Aorta (tissue), 5 donors: ENCODE measurements around the gene SOX13. TPM values are rescaled to one million over a fixed set of nuclear protein-coding genes. Genes with fewer than 3 reads are reported as not detected.

Source experiments
- ATAC-seq: fragments of 200-7000 bp; cut with Tn5 transposase; one replicate; pipeline ENCODE4 v1.9.1; 2022; ENCODE audit warnings: moderate library complexity; ENCODE audit not compliant: low FRiP score
- DNase-seq, 2 donors: peaks; one replicate each; pipeline ENCODE4 v3.0.0-alpha.2; 2020
- H3K27ac ChIP-seq, 2 donors: one replicate each; pipeline ENCODE4 v1.5.1; 2013; ENCODE audit warnings: low read length in 2 of 2, mild to moderate bottlenecking in 2 of 2, moderate library complexity in 2 of 2, control low read depth in 1 of 2, inconsistent platforms in 1 of 2, low read depth in 1 of 2
- H3K27me3 ChIP-seq, 2 donors: one replicate each; pipeline ENCODE4 v1.6.1; 2013; ENCODE audit warnings: control low read depth in 1 of 2, low read length in 1 of 2, mild to moderate bottlenecking in 1 of 2, moderate library complexity in 1 of 2; ENCODE audit not compliant: insufficient read depth in 2 of 2, control insufficient read depth in 1 of 2
- H3K36me3 ChIP-seq, 2 donors: one replicate each; pipeline ENCODE4 v1.6.1; 2013; ENCODE audit warnings: control low read depth in 1 of 2, low read length in 1 of 2, mild to moderate bottlenecking in 1 of 2; ENCODE audit not compliant: insufficient read depth in 2 of 2, control insufficient read depth in 1 of 2
- H3K4me1 ChIP-seq, 2 donors: one replicate each; pipeline ENCODE4 v1.6.1; 2013; ENCODE audit warnings: low read length in 2 of 2, control low read depth in 1 of 2, mild to moderate bottlenecking in 1 of 2, moderate library complexity in 1 of 2; ENCODE audit not compliant: insufficient read depth in 2 of 2, control insufficient read depth in 1 of 2
- H3K4me3 ChIP-seq, 2 donors: one replicate each; pipeline ENCODE4 v1.5.1; 2013; ENCODE audit warnings: low read length in 2 of 2, control low read depth in 1 of 2, mild to moderate bottlenecking in 1 of 2
- H3K9me3 ChIP-seq: one replicate; pipeline ENCODE4 v1.6.1; 2013; ENCODE audit warnings: mild to moderate bottlenecking, low read length; ENCODE audit not compliant: control insufficient read depth
- WGBS, 2 donors: extraction: QIAGEN DNeasy Blood & Tissue Kit; methylation state at CpG; one replicate each; pipeline ENCODE4 v1.1.7; 2013; 5-methylcytosine and 5-hydroxymethylcytosine counted together
- intact Hi-C, 2 donors: fragments of 100-400 bp; cut with DNase I; formaldehyde crosslinking; loops; one replicate each; pipeline versions ENCODE4 v1.14.2 to v1.15.0; 2022
- polyA plus RNA-seq, 2 donors: library from polyadenylated mRNA; stranded (reverse); fragments of 200-250 nt; gene quantifications; one replicate each; pipeline ENCODE4 v1.2.3, GENCODE V29; 2013
- total RNA-seq, 2 donors: library from RNA; stranded (reverse); fragmentation: NEBNext Ultra II Directional; extraction: Animal tissue kit (Norgen Biotek cat#: 25700); gene quantifications; one replicate each; pipeline ENCODE4 v1.2.1, GENCODE V29; 2021
- donor health status: healthy with polysubstance abuse.
- donor health status: Bipolar disorder and iron deficiency.
- donor health status: DM: no; HTN: no; CAD: no.
- donor health status: DM: no; HTN: no; CAD: no.
- donor health status: DM: yes; HTN: yes; CAD: no.

Gene SOX13
- total and polyA plus RNA-seq, 4 donors: 9.6 to 52.8 (median 28.6) TPM

DNA sequence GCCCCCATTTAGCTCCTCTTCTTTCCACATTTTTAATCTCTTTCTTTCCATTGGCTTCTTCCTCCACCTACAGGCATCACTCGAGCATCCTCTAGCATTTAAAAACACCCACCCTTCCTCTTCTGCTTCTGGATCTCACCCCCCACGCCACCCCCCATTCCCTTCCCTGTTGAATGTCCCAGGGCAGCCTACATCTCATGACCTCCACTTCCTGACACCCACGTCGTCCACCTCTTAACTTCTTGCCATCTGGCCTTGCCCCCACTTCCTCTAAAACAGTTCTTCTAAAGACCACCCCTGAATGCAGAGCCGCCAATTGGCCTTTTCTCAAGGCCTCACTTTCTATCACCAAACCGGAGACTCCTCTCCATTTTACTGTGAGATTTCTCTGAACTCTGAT lies 85.0 kb downstream of the SOX13 start:
- WGBS, 2 donors: 77 to 87% methylated on average over 6 of the region's 6 CpGs
- Histone ChIP-seq H3K9me3 (no peaks in the 10 kb centered on the region), H3K27ac (no peak overlapping the region), H3K27me3 (no peaks in the 10 kb centered on the region), H3K4me3 (no peak overlapping the region), H3K36me3 (no peaks in the 10 kb centered on the region), H3K4me1 (no peaks in the 10 kb centered on the region)
- DNase-seq: peak in 1 of 2 donors; percentile 11
- no peak for ATAC-seq
- intact Hi-C loops: no loop called here

GRCh38 chr1:204161609-204162493 lies 88.9 kb downstream of the SOX13 start:
- intact Hi-C loops: loop anchor here (2.0 to 5.0 kb wide), 4 partner anchors 45 to 220 kb away; no protein-coding TSS in a partner anchor
- Histone ChIP-seq H3K4me3 (no peak overlapping the region), H3K27me3 (no peaks in the 10 kb centered on the region), H3K36me3 (no peaks in the 10 kb centered on the region), H3K9me3 (no peaks in the 10 kb centered on the region), H3K27ac (no peak overlapping the region), H3K4me1 (no peaks in the 10 kb centered on the region)
- ATAC-seq: no peak
- WGBS, 2 donors: 57 to 64% methylated on average over 14 of the region's 14 CpGs
- DNase-seq: peak in 1 of 2 donors; percentile 55

- ATAC-seq (peak; percentile 90), DNase-seq (peak; percentile 77 to 92)
- H3K27ac ChIP-seq: no peak overlapping the region
- no peaks in the 10 kb centered on the region for H3K36me3 ChIP-seq
- H3K4me3 ChIP-seq: no peak overlapping the region
- no peaks in the 10 kb centered on the region for H3K27me3 ChIP-seq
- WGBS, 2 donors: 14 to 15% methylated on average over 7 of the region's 7 CpGs
- no peaks in the 10 kb centered on the region for H3K4me1 ChIP-seq
- intact Hi-C loops: loop anchor here (2.0 to 5.0 kb wide), 4 partner anchors 44 to 220 kb away; no protein-coding TSS in a partner anchor
- H3K9me3 ChIP-seq: no peaks in the 10 kb centered on the region
These were observed 89.7 kb downstream of the SOX13 start for GRCh38 chr1:204162494-204163074.

GRCh38 chr1:204166219-204166618 lies 93.3 kb downstream of the SOX13 start, which contains the start of gene REN:
REN (minus strand) TSS chr1:204166337; CDS start chr1:204166293, 44 bp downstream.
- intact Hi-C loops: no loop called here
- H3K27ac ChIP-seq: no peak within 1 kb of the TSS
- no peaks in the 10 kb centered on the region for H3K27me3 ChIP-seq
- no peak for ATAC-seq
- no peaks in the 10 kb centered on the region for H3K4me1 ChIP-seq
- DNase-seq: peak in 1 of 2 donors; percentile 8
- no peaks in the 10 kb centered on the region for H3K36me3 ChIP-seq
- WGBS, 2 donors: 50 to 60% methylated on average over 5 of the region's 5 CpGs
- H3K9me3 ChIP-seq: peaks cover 2% of the 10 kb centered on the region
- no peak within 1 kb of the TSS for H3K4me3 ChIP-seq

DNA sequence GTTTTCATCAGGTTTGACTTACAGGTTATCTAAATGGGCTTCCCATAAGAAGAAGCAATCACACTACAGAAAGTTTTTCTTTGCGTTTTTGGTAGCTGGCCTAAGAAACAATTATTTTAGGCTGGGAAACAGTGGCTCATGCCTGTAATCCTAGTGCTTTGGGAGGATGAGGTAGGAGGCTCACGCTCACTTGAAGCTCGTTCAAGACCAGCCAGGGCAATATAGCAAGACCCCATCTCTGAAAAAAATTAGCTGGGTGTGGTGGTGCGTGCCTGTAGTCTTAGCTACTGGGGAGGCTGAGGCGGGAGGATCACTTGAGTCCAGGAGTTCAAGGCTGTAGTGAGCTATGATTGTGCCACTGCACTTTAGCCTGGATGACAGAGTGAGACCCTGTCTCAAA lies 94.8 kb downstream of the SOX13 start:
- peaks cover 2% of the 10 kb centered on the region for H3K9me3 ChIP-seq
- WGBS, 2 donors: 78 to 93% methylated on average over 5 of the region's 5 CpGs
- no peak overlapping the region for H3K27ac ChIP-seq
- no peak for ATAC-seq
- H3K36me3 ChIP-seq: no peaks in the 10 kb centered on the region
- no peaks in the 10 kb centered on the region for H3K27me3 ChIP-seq
- H3K4me3 ChIP-seq: no peak overlapping the region
- H3K4me1 ChIP-seq: no peaks in the 10 kb centered on the region
- intact Hi-C loops: no loop called here
- no peak for DNase-seq

DNA sequence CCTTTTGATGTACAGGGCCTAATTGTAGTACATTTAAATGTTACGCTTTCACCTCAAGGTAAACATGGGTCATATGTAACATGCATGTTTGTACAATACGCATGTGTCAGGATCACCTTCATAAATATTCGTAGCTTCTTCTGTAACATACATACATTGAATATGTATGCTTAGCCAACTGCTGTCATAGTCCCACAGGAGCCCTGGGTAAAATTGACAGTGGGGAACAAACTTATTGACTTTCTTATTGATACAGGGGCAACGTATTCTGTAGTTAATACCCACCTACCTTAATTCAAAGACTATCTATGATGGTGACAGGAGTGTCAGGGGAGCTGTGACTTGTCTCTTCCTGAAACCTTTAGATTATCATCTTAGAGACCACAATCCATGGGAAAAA lies 96.9 kb downstream of the SOX13 start:
- DNase-seq (no peak), ATAC-seq (no peak)
- no peaks in the 10 kb centered on the region for H3K27me3 ChIP-seq
- no peaks in the 10 kb centered on the region for H3K36me3 ChIP-seq
- H3K4me1 ChIP-seq: no peaks in the 10 kb centered on the region
- intact Hi-C loops: no loop called here
- peaks cover 2% of the 10 kb centered on the region for H3K9me3 ChIP-seq
- 77 to 90% methylated on average over 4 of the region's 4 CpGs for WGBS, 2 donors
- no peak overlapping the region for H3K4me3 ChIP-seq
- H3K27ac ChIP-seq: no peak overlapping the region

DNA sequence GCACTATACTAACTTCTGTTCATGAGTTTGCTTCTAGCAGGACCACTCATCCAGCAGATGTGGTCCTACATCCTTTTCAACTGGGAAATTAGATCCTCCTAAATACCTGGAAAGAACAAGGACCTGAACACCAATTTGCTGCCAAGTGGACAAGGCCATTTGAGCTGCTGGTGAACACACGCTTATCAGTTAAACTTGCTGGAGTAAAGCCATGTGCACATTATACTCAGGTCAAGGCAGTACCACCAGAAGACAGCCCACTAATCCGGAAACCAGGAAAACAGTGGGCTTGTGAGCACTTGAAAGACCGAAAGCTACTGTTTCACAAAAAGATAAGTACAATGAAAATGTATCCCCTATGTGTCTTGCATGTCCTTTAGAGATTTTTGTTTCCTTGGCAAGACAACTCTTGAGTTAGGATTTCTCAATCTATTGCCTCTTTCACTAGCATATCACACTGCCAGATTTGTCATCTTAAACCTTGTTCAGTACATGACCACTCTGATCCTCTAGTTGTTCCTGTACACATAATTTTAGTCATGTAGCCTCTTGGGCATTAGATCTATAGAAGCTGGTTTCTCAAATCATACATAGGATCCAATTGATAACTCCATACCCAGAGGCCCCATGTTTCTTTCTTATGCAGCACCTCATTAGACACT lies 97.7 kb downstream of the SOX13 start:
- 81 to 89% methylated on average over 3 of the region's 3 CpGs for WGBS, 2 donors
- H3K4me3 ChIP-seq: peak overlapping the region in 1 of 2 donors; percentile 8
- ATAC-seq (no peak), DNase-seq (peak in 1 of 2 donors; percentile 2)
- no peaks in the 10 kb centered on the region for H3K36me3 ChIP-seq
- no peaks in the 10 kb centered on the region for H3K27me3 ChIP-seq
- H3K4me1 ChIP-seq: no peaks in the 10 kb centered on the region
- H3K9me3 ChIP-seq: peaks cover 2% of the 10 kb centered on the region
- intact Hi-C loops: no loop called here
- no peak overlapping the region for H3K27ac ChIP-seq

DNA sequence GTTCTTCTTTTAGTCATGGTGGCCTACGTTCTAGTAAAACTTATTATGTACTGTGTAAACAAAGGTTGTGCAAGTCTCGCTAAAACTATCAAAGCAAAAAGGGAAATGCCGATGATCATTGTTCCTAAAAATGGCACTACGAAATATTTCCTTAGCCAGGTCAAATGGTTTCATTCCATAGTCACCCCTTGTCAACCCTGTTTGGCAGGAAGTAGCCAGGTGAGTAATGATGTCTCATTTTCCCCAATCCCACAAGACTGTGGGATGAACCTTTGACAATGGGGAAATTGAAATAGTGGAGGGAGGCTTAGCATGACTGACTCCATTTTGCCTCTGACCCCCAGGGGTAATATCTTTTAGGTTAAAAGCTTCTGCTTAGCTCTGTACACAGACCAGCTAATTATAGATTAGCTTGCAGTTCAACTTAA lies 98.8 kb downstream of the SOX13 start:
- no peaks in the 10 kb centered on the region for H3K27me3 ChIP-seq
- peaks cover 2% of the 10 kb centered on the region for H3K9me3 ChIP-seq
- H3K27ac ChIP-seq: no peak overlapping the region
- intact Hi-C loops: no loop called here
- no peak for DNase-seq
- H3K4me1 ChIP-seq: no peaks in the 10 kb centered on the region
- H3K4me3 ChIP-seq: no peak overlapping the region
- ATAC-seq: no peak
- 49 to 56% methylated on average over 4 of the region's 4 CpGs for WGBS, 2 donors
- H3K36me3 ChIP-seq: no peaks in the 10 kb centered on the region
